A673 (cell line): ENCODE data around the gene CASP7. TPM values are rescaled to one million over a fixed set of nuclear protein-coding genes. Genes with fewer than 3 reads are reported as not detected.

Experiments
- BruUV-seq: library from RNA; stranded (reverse); fragments of 400-500 nt; replicated peaks from 2 replicates; lab custom pipeline; 2021; lab: Mats Ljungman, UMichigan
- CTCF ChIA-PET: fragments of 300-600 bp; sonication (Branson Sonifier 250); formaldehyde crosslinking; loops from one replicate; lab custom pipeline; 2022; ENCODE audit warnings: antibody characterized with exemption; lab: Charles Lee
- POLR2A ChIA-PET: fragments of 300-600 bp; sonication (Branson Sonifier 250); formaldehyde crosslinking; loops from one replicate; lab custom pipeline; 2022; ENCODE audit warnings: antibody characterized with exemption; ENCODE audit not compliant: low non-redundant PET; lab: Charles Lee
- DNase-seq: peaks from one replicate; pipeline ENCODE4 v3.0.0-alpha.2; 2015; ENCODE audit warnings: low spot score
- H3K27ac ChIP-seq: fragments of 200-600 bp; sonication (generic); 2 replicates; pipeline ENCODE4 v1.5.1; 2016; ENCODE audit warnings: mixed run types, low read depth, mild to moderate bottlenecking, mixed read lengths, antibody characterized with exemption, low read length; ENCODE audit not compliant: poor library complexity, severe bottlenecking
- H3K27me3 ChIP-seq: fragments of 200-600 bp; sonication (generic); replicated peaks from 2 replicates; pipeline ENCODE4 v1.6.1; 2017; ENCODE audit warnings: mixed run types, low read depth, mild to moderate bottlenecking, mixed read lengths, antibody characterized with exemption, low read length; ENCODE audit not compliant: insufficient read depth, poor library complexity
- H3K36me3 ChIP-seq: fragments of 200-600 bp; sonication (generic); 2 replicates; pipeline ENCODE4 v1.6.1; 2016; ENCODE audit warnings: mixed run types, mild to moderate bottlenecking, mixed read lengths, antibody characterized with exemption, low read length; ENCODE audit not compliant: insufficient read depth, poor library complexity, severe bottlenecking
- H3K4me1 ChIP-seq: fragments of 200-600 bp; sonication (generic); 2 replicates; pipeline ENCODE4 v1.6.1; 2017; ENCODE audit warnings: mixed run types, mild to moderate bottlenecking, mixed read lengths, antibody characterized with exemption, low read length; ENCODE audit not compliant: insufficient read depth, poor library complexity, severe bottlenecking
- H3K4me3 ChIP-seq: fragments of 200-600 bp; sonication (generic); 2 replicates; pipeline ENCODE4 v1.5.1; 2016; ENCODE audit warnings: low read depth, mixed run types, mild to moderate bottlenecking, mixed read lengths, low read length; ENCODE audit not compliant: poor library complexity, severe bottlenecking
- H3K9me3 ChIP-seq: fragments of 200-600 bp; sonication (generic); 2 replicates; pipeline ENCODE4 v1.6.1; 2016; ENCODE audit warnings: mixed run types, low read depth, mild to moderate bottlenecking, mixed read lengths, antibody characterized with exemption, low read length; ENCODE audit not compliant: poor library complexity, severe bottlenecking
- EZH2 ChIP-seq: fragments of 200-600 bp; sonication (generic); IDR thresholded peaks from 2 replicates; pipeline ENCODE4 v1.6.1; 2017; ENCODE audit warnings: borderline replicate concordance, low read depth, mild to moderate bottlenecking, mixed read lengths, antibody characterized with exemption, low read length; ENCODE audit not compliant: poor library complexity, severe bottlenecking
- intact Hi-C: fragments of 100-400 bp; cut with micrococcal nuclease; formaldehyde crosslinking; loops from one replicate; pipeline ENCODE4 v1.10.0; 2022; ENCODE audit not compliant: unreplicated experiment
- total RNA-seq: library from RNA; stranded (reverse); gene quantifications from 2 replicates; pipeline ENCODE4 v1.2.3, GENCODE V29; 2021
- TF ChIP-seq, protein P1 (sequence below): fragments of 300-800, 200-600 bp; sonication (generic); conservative IDR thresholded peaks from 2 replicates; pipeline ENCODE4 v1.5.1; 2017; ENCODE audit warnings: low read depth, mild to moderate bottlenecking, antibody characterized with exemption, low read length, moderate library complexity, mixed read lengths

CASP7 gene
- total RNA-seq, 1 experiment from 2014 or later = 57.7 TPM

DNA sequence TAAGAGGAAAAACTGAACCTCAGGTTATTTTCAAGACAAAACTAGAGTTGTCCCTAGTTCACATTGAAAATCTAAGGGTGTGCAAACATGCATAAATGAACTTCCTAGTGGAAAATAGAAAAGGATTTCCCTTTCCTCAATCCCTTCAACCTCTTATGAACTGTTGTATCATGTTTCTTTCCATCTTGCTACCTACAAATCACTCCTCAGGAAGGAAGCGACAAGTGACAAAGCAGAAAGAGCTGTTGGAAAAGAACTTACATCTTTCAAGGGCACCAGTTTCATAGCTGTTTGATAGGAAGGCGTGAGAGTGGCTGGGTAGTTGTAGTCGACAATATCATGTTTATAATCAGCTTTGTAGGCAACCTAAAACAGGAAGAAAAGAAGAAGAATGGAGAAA lies 39.7 kb upstream of the CASP7 start:
- CTCF ChIA-PET = no interaction called here
- intact Hi-C loops = no loop called here
- DNase-seq = no peak
- H3K9me3 ChIP-seq = no peaks in the 10 kb centered on the region
- H3K27ac ChIP-seq = no peak overlapping the region
- H3K4me3 ChIP-seq = no peak overlapping the region
- POLR2A ChIA-PET = no interaction called here
- no TSS peak for BruUV-seq
- H3K36me3 ChIP-seq = no peaks in the 10 kb centered on the region
- H3K4me1 ChIP-seq = no peaks in the 10 kb centered on the region
- TF ChIP-seq, protein P1, sequence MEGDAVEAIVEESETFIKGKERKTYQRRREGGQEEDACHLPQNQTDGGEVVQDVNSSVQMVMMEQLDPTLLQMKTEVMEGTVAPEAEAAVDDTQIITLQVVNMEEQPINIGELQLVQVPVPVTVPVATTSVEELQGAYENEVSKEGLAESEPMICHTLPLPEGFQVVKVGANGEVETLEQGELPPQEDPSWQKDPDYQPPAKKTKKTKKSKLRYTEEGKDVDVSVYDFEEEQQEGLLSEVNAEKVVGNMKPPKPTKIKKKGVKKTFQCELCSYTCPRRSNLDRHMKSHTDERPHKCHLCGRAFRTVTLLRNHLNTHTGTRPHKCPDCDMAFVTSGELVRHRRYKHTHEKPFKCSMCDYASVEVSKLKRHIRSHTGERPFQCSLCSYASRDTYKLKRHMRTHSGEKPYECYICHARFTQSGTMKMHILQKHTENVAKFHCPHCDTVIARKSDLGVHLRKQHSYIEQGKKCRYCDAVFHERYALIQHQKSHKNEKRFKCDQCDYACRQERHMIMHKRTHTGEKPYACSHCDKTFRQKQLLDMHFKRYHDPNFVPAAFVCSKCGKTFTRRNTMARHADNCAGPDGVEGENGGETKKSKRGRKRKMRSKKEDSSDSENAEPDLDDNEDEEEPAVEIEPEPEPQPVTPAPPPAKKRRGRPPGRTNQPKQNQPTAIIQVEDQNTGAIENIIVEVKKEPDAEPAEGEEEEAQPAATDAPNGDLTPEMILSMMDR = no peak
- TF ChIP-seq EZH2 = no peak
- no peaks in the 10 kb centered on the region for H3K27me3 ChIP-seq

DNA sequence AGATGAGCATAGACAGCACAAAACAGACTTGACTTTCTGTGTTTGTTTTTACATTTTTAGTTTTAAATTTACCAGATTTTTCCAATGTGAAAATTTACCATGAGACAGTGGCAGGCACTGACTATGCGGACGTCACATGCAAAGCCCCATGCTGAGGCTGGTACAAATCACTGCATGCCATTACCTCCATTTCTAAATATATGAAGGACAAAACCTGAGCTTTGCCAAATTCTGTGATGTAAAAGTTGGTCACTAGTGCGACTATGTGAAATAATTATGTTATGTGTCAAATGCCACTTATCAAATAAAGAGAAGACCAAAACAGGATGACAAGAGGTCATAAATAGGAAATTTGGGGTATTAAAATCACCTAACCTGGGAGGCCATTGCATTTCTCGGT lies 38.0 kb upstream of the CASP7 start:
- BruUV-seq = no TSS peak

DNA sequence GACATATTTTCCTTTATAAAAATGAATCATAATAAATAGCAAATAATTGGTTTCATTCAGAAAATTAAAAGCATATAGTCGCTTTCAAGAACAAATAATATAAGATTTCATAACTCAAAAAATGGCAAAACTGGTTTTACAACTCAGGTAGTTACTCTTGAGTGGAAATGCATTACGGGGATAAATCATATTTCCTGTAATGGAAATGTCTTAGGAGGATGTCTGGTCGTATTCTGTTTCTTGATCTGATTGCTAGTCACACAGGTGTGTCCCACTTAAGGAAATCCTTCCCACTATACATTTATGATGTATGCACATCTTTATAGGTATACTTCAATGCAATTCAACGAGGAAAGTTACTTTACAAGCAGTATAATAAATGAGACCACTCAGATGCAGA lies 36.5 kb upstream of the CASP7 start:
- TF ChIP-seq, protein P1 = no peak
- POLR2A ChIA-PET = no interaction called here
- H3K4me3 ChIP-seq = no peak overlapping the region
- H3K4me1 ChIP-seq = peaks cover 5% of the 10 kb centered on the region
- H3K9me3 ChIP-seq = no peaks in the 10 kb centered on the region
- CTCF ChIA-PET = no interaction called here
- no peaks in the 10 kb centered on the region for H3K27me3 ChIP-seq
- BruUV-seq = no TSS peak
- H3K36me3 ChIP-seq = no peaks in the 10 kb centered on the region
- intact Hi-C loops = no loop called here
- no peak overlapping the region for H3K27ac ChIP-seq
- DNase-seq = no peak

More for the DNA sequence above, 38.0 kb upstream of the CASP7 start:
- TF ChIP-seq EZH2 = no peak
- TF ChIP-seq, protein P1 = no peak
- H3K4me3 ChIP-seq = no peak overlapping the region
- H3K9me3 ChIP-seq = no peaks in the 10 kb centered on the region
- CTCF ChIA-PET = no interaction called here
- intact Hi-C loops = no loop called here
- POLR2A ChIA-PET = no interaction called here
- no peaks in the 10 kb centered on the region for H3K36me3 ChIP-seq
- H3K27me3 ChIP-seq = no peaks in the 10 kb centered on the region
- no peaks in the 10 kb centered on the region for H3K4me1 ChIP-seq
- no peak overlapping the region for H3K27ac ChIP-seq
- DNase-seq = no peak
